Gastrocnemius medialis (tissue), 4 donors: ENCODE measurements around the gene CBARP. TPM values are rescaled to one million over a fixed set of nuclear protein-coding genes. Genes with fewer than 3 reads are reported as not detected.

Source experiments
- ATAC-seq, 2 donors: fragments of 150-250 bp; one replicate each; pipeline ENCODE4 v1.9.1; 2016
- DNase-seq, 2 donors: peaks; one replicate each; pipeline ENCODE4 v3.0.0-alpha.2; 2019
- H3K27ac ChIP-seq, 4 donors: fragments of 200-600 bp; sonication (generic); 1 replicate in 1 of 4; 2 replicates in 3 of 4; pipeline ENCODE4 v1.5.1; 2016 to 2018; ENCODE audit warnings: mild to moderate bottlenecking in 2 of 4, moderate library complexity in 1 of 4
- H3K27me3 ChIP-seq, 3 donors: fragments of 200-600 bp; sonication (generic) in 2 of 3; 1 replicate in 1 of 3; 2 replicates in 2 of 3; pipeline versions ENCODE4 v1.5.1 to v1.6.0; 2016 to 2019; ENCODE audit warnings: mild to moderate bottlenecking in 1 of 3, moderate library complexity in 1 of 3
- H3K36me3 ChIP-seq, 2 donors: fragments of 200-600 bp; sonication (generic) in 1 of 2; one replicate each; pipeline ENCODE4 v1.5.1; 2017 to 2018
- H3K4me1 ChIP-seq, 2 donors: fragments of 200-600 bp; sonication (generic) in 1 of 2; one replicate each; pipeline ENCODE4 v1.5.1; 2016 to 2017; ENCODE audit warnings: mild to moderate bottlenecking in 2 of 2
- H3K4me3 ChIP-seq, 4 donors: fragments of 200-600 bp; sonication (generic) in 3 of 4; 1 replicate in 1 of 4; 2 replicates in 3 of 4; pipeline ENCODE4 v1.5.1; 2016 to 2019; ENCODE audit warnings: mild to moderate bottlenecking in 2 of 4
- H3K9me3 ChIP-seq, 3 donors: fragments of 200-600 bp; sonication (generic) in 2 of 3; 1 replicate in 1 of 3; 2 replicates in 2 of 3; pipeline ENCODE4 v1.5.1; 2016 to 2019
- POLR2A ChIP-seq, 2 donors: fragments of 450-650 bp; IDR thresholded peaks; one replicate each; pipeline ENCODE4 v1.6.1; 2017; ENCODE audit warnings: antibody characterized with exemption in 2 of 2, mild to moderate bottlenecking in 2 of 2, moderate library complexity in 2 of 2
- in situ Hi-C, 4 donors: fragments of 200-750 bp; cut with MboI; loops; one replicate each; pipeline versions ENCODE4 v1.15.0 to v1.8.0; 2017; ENCODE audit warnings: low sequenced_read_pairs in 4 of 4
- intact Hi-C: fragments of 100-400 bp; cut with DNase I; formaldehyde crosslinking; loops from one replicate; pipeline ENCODE4 v1.15.1; 2023; ENCODE audit warnings: low total_unique reads
- total RNA-seq, 4 donors: library from RNA; depleted of rRNA; stranded (reverse); fragments of >200 nt; gene quantifications; one replicate each; pipeline versions ENCODE4 v1.1.0 to v1.2.3, GENCODE V29; 2016
- TF ChIP-seq, protein P1 (sequence below), 5 experiments: fragments of 450-650 bp in 3 of 5; fragments of 200-600 bp in 2 of 5; sonication (generic) in 2 of 5; IDR thresholded peaks in 4 of 5; conservative IDR thresholded peaks in 1 of 5; 1 replicate in 4 of 5; 2 replicates in 1 of 5; pipeline ENCODE4 v1.5.1; 2016 to 2019; ENCODE audit warnings: antibody characterized with exemption in 5 of 5, mild to moderate bottlenecking in 3 of 5, moderate library complexity in 3 of 5

The CBARP gene
- total RNA-seq, 4 donors from 2014 or later: 0.10 to 1.3 (median 0.53) TPM

DNA sequence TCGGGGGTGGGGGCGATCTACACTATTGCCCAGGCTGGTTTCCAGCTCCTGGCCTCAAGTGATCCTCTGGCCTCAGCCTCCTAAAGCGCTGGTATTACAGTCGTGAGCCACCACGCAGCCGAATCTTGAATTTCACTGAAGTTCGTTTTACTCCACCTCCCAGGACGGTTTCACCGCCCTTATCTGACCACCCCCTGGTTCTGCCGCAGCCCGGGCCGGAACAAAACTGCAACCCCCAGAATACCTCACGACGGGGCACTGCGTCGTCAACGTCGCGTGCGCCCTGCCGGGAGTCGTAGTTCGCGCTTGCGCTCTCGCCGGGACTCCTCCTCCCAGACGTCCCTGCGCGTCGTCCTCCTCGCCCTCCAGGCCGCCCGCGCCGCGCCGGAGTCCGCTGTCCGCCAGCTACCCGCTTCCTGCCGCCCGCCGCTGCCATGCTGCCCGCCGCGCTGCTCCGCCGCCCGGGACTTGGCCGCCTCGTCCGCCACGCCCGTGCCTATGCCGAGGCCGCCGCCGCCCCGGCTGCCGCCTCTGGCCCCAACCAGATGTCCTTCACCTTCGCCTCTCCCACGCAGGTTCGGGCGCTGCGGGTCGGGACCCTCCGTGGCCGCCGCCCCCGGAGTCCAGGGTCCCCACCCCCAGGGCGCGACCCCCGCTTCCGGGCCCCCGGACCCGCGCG is 3.8 kb upstream of the CBARP start, which contains the start of gene ATP5F1D:
ATP5F1D (plus strand) TSS at position 335 of the 679 bp plus-strand sequence; CDS start at position 435, 100 bp downstream.
- Histone ChIP-seq H3K27ac (peak within 1 kb of the TSS; percentile 93 to 100 (median 97)), H3K9me3 (no peaks in the 10 kb centered on the region), H3K36me3 (no peaks in the 10 kb centered on the region), H3K27me3 (peaks cover 0 to 5% (median 0%) of the 10 kb centered on the region in 3 donors), H3K4me3 (peak within 1 kb of the TSS; percentile 75 to 97 (median 81)), H3K4me1 (peaks cover 52 to 67% of the 10 kb centered on the region in 2 donors)
- peak; percentile 97 to 98 for TF ChIP-seq POLR2A (IDR thresholded peaks at IDR 0.05)
- TF ChIP-seq, protein P1, sequence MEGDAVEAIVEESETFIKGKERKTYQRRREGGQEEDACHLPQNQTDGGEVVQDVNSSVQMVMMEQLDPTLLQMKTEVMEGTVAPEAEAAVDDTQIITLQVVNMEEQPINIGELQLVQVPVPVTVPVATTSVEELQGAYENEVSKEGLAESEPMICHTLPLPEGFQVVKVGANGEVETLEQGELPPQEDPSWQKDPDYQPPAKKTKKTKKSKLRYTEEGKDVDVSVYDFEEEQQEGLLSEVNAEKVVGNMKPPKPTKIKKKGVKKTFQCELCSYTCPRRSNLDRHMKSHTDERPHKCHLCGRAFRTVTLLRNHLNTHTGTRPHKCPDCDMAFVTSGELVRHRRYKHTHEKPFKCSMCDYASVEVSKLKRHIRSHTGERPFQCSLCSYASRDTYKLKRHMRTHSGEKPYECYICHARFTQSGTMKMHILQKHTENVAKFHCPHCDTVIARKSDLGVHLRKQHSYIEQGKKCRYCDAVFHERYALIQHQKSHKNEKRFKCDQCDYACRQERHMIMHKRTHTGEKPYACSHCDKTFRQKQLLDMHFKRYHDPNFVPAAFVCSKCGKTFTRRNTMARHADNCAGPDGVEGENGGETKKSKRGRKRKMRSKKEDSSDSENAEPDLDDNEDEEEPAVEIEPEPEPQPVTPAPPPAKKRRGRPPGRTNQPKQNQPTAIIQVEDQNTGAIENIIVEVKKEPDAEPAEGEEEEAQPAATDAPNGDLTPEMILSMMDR (IDR thresholded peaks at IDR 0.05 in 4 of 5, conservative IDR thresholded peaks at IDR 0.05 in 1 of 5): no peak
- in situ Hi-C loops (no loop called here), intact Hi-C loops (loop anchor here (1.0 to 10.0 kb wide), 6 partner anchors 20 to 923 kb away; partner anchors contain the start of genes DOT1L, POLR2E and SBNO2)
- DNase-seq (peak; percentile 93 to 94), ATAC-seq (peak; percentile 37 to 48)

DNA sequence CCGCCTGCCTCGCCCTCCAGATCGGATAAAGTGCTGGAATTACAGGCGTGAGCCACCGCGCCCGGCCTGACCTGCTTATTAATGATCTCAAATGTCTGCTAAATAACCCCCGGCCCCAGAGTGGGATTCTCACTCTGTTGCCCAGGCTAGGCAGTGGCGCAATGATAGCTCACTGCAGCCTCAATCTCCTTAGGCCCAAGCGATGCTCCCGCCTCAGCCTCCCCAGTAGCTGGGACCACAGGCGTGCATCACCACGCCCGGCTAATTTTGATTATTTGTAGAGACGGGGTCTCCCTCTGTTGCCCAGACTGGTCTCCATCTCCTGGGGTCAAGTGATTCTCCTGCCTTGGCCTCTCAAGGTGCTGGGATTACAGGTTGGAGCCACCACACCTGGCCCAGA is 3.1 kb upstream of the CBARP start:
- Histone ChIP-seq H3K4me1 (peaks cover 46 to 62% of the 10 kb centered on the region in 2 donors), H3K36me3 (no peaks in the 10 kb centered on the region), H3K9me3 (no peaks in the 10 kb centered on the region), H3K4me3 (peak overlapping the region; percentile 54 to 97 (median 78)), H3K27me3 (peaks cover 4 to 6% (median 5%) of the 10 kb centered on the region in 3 donors), H3K27ac (peak overlapping the region; percentile 93 to 100 (median 97))
- intact Hi-C loops (loop anchor here (1.0 to 10.0 kb wide), 7 partner anchors 20 to 924 kb away; partner anchors contain the start of genes DOT1L, POLR2E and SBNO2), in situ Hi-C loops (no loop called here)
- TF ChIP-seq, protein P1 (IDR thresholded peaks at IDR 0.05 in 4 of 5, conservative IDR thresholded peaks at IDR 0.05 in 1 of 5): no peak
- TF ChIP-seq POLR2A (IDR thresholded peaks at IDR 0.05): no peak
- ATAC-seq (no peak), DNase-seq (no peak)

DNA sequence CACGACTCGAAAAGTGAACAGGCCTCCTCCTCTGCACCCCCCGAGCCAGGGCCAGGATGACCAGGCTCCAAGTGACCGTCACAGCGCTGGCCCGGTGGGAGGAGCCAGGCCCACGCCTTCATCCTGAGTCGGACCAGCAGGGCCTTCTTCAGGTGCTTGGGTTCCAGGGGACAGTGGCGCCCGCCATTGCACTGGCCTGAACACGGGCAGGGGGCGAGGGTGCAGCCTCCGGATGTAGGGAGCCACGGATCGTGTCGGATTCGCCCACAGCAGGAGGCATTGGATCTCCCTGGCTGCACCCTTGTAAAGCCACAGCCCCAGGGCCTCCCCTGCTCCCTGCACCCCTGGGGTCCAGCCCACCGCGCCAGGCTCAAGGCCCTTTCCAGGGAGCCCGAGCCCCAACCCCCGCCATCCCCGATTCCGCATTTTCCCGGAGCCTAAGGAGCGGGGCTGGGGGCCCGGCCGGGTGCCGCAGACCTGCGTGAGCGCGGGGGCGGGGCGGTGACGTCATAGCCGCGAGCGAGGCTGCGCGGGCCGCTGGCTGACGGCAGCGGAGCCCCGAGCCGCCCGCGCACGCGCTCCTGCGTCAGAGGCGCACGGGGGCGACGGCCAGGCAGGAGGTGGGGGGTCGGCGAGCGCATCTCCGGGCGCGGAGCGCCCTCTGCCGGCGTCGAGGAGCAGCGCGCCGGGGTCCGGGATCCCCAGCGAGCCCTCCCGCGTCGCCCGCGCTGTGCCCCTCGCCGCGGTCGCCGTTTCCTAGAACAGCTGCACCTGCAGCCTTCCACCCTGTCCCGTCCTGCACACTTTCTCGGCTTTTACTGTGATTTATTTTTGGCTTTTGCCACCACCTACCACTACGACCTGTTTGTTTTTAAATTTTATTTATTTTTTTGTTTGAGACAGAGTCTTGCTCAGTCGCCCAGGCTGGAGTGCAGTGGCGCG is 2.3 kb upstream of the CBARP start:
- ATAC-seq (peak; percentile 13 to 20), DNase-seq (peak; percentile 73 to 83)
- peaks cover 4 to 6% (median 5%) of the 10 kb centered on the region in 3 donors for H3K27me3 ChIP-seq
- H3K36me3 ChIP-seq: no peaks in the 10 kb centered on the region
- TF ChIP-seq, protein P1 (IDR thresholded peaks at IDR 0.05 in 4 of 5, conservative IDR thresholded peaks at IDR 0.05 in 1 of 5): peak; percentile 77 to 100 (median 99)
- TF ChIP-seq POLR2A (IDR thresholded peaks at IDR 0.05): peak; percentile 43 to 55
- peak overlapping the region; percentile 43 to 75 (median 54) for H3K4me3 ChIP-seq
- peak overlapping the region; percentile 93 to 100 (median 97) for H3K27ac ChIP-seq
- H3K9me3 ChIP-seq: no peaks in the 10 kb centered on the region
- peaks cover 40 to 56% of the 10 kb centered on the region in 2 donors for H3K4me1 ChIP-seq
- in situ Hi-C loops: no loop called here
- intact Hi-C loops: loop anchor here (1.0 to 10.0 kb wide), 6 partner anchors 68 to 925 kb away; partner anchors contain the start of genes DOT1L, POLR2E and SBNO2

DNA sequence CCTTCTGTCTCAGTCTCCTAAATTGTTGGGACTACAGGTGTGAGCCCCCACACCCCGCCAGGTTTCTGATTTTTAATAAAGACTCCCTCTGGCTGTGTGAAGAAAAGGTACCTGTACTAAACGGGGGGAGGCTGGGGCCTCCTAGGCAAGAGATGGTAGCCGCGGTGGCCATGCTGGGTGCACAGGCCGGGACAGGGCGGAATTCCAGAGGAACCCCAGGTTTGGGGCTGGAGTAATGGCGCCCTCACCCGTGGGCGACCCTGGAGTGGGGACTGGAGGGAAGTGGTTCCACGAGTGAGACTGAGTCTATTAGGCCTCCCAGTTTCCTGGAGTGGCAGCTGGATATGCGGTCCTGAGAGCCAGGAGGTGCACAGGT is 1.6 kb upstream of the CBARP start:
- TF ChIP-seq, protein P1 (IDR thresholded peaks at IDR 0.05 in 4 of 5, conservative IDR thresholded peaks at IDR 0.05 in 1 of 5): no peak
- TF ChIP-seq POLR2A (IDR thresholded peaks at IDR 0.05): no peak
- peak overlapping the region; percentile 93 to 100 (median 97) for H3K27ac ChIP-seq
- no peaks in the 10 kb centered on the region for H3K36me3 ChIP-seq
- in situ Hi-C loops (no loop called here), intact Hi-C loops (no loop called here)
- H3K4me3 ChIP-seq: no peak overlapping the region
- no peak for ATAC-seq
- DNase-seq: no peak
- peaks cover 34 to 50% of the 10 kb centered on the region in 2 donors for H3K4me1 ChIP-seq
- peaks cover 4 to 6% (median 5%) of the 10 kb centered on the region in 3 donors for H3K27me3 ChIP-seq
- H3K9me3 ChIP-seq: no peaks in the 10 kb centered on the region
